IPS DF 4.7 (cell line): ENCODE results near the gene EMP3.
"Not testable (repeated sequence)": the region's sequence is repeated elsewhere in the genome, so short reads cannot be mapped to it uniquely, and the experiment has no call there.

Experiments
- DNase-seq: peaks from one replicate; pipeline ENCODE4 v3.0.0-alpha.2; 2013; ENCODE audit warnings: low spot score; ENCODE audit errors: extremely low read depth

The EMP3 gene

DNA sequence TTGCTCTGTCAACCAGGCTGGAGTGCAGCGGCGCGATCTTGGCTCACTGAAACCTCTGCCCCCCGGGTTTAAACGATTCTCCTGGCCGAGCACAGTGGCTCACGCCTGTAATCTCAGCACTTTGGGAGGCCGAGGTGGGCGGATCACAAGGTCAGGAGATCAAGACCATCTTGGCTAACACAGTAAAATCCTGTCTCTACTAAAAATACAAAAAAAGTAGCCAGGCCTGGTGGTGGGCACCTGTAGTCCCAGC lies 7.7 kb upstream of the EMP3 start:
- not testable (repeated sequence) for DNase-seq

DNA sequence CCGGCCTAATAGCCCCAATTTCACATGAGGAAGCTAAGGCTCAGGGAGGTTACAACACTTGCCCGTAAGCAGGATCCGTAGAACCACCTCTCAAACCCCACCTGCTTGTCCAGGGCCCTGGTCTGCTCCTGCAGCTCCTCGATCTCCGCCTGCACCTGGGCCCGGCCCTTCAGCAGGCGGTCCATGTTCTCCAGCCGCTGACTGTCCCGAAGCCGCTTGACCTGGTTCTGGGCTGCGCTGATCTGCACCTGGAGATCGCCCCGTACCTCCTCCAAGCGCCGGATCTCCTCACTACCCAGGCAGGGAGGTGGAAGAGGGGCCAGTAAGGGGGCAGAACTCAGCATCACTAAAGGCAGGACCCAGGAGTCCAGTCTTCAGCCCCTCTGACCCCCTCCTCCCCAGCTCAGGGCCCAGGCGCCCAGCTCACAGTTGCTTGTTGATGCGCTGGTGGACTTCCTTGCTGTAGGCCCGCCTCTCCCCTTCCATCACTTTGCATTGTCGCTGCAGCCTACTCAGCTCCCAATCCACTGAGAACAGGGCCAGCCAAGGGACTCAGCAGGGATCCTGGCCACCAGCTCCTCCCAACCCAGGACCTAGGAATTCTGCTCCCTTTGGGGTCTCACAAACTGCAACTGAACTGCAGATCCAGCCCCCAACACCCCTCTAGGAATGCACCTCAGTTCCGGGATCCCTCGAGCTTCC lies 6.9 kb upstream of the EMP3 start:
- no peak for DNase-seq

DNA sequence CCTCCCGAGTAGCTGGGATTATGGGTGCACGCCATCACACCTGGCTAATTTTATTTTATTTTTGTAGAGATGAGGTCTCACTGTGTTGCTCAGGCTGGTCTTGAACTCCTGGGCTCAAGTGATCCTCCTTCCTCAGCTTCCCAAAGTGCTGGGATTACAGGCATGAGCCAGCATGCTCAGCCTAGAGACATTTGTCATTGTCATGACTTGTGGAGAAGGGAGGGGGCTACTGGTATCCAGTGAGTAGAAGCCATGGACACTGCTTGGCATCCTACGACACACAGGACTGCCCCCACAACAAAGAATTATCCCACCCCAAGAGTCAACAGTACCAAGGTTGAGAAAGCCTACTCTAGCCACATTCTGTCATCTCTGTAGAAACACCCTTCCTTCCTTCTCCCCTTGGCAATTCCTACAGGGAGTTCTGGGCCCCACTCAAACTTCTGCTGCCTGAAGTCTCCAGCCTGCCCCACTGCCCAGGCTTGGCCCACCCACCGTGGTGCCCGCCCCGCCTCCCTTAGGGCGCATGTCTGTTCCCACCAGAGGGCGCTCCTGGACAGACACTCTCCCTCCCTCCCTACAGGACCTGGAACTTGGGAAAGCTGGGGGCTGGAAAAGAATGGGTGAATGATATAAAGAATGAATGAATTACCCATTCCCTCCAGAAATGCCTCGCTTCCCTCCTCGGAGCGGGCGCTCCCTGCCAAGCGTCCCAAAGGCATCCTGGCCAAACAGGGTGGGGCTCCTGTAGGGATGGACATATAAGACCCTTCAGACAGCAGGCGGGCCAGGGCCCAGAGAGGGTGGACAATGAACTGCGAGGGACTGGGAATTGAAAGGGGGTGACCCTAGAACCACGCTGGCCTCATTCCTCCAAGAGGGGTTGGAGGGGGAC lies 5.5 kb upstream of the EMP3 start:
- DNase-seq = no peak

DNA sequence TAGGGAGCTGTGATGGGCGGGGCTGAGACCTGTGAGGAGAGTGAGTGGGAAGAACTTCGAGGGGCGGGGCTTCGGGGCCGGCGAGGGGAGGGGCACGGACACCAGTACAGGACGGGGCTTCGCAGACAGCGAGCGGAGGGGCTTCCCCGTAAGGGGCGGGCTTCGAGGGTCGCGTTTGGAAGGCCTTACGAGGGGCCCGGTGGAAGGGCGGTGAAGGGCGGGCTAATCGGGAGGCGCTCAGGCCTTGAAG lies 4.1 kb upstream of the EMP3 start:
- DNase-seq = no peak

DNA sequence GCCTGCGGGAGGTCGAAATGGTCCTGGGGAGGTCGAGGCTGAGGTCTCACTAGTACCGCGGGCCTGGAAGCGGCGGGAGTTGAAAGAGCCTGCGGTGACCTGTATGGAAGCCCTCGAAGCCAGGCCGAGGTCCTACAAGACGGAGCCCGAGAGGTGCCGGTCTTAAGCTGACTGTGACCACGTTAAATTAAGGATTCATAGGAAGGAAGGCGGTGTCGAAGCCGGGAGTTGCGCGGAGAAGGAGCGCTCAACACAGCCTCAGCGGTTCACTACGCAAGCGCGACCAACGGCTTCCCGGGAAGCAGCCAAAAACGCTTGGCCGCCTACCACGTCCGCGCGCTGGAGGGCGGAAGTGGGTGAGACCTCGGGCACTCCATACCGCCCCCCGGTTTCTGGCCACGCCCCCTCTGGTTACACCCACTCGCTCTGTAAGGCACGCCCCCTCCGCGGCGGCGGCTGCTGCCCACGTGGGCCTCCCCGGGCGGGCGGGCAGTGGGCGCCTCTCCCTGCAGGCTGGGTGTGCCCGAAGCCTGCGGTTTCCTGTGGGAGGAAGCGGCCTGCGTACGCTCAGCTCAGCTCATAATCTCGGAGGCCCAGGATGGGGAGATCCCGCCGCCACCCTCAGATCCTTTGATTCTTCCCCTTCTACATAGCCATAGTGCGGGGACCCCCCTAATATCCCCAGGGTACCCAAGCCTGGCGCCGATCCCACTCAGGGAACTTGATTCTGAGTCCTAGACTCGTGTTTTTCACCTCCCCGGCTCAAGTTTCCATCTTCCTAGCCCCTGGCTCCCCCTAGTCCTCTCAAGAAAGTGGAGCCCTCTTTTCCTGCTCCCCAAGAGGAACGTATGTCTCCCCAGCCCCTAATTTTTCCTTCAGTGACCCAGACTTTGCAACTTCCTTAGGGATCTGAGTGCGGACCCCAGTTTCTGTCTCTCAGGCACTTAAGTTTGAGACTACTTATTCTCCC lies 3.4 kb upstream of the EMP3 start:
- no peak for DNase-seq

DNA sequence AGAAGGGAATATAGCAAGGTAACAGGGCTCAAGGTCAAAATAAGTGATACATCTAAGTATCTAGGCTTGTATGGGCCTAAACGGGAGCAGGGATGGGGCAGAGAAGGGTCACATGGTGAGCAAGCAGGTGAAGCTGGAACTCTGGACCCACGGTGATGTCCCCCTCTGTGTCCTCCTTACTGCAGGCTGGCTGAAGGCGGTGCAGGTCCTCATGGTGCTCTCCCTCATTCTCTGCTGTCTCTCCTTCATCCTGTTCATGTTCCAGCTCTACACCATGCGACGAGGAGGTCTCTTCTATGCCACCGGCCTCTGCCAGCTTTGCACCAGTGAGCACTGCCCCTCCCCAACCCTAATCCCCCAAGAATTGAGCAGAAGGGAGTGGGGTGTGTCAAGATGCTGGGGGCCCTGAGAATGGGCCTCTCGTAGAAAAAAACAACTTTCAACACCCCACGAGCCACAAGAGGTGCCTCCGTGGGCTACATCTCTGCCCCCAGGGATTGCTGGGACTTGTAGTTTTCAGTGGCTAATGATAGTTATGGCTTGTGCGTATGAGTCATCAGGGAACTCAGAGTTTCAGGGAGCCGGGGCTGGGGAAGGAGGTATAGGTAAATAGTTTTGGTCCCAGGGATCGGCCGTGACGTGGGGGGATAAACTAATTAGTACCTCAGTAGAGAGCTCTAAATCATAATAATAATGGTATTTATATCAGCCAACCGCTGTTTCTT lies 4.0 kb downstream of the EMP3 start:
- no peak for DNase-seq

DNA sequence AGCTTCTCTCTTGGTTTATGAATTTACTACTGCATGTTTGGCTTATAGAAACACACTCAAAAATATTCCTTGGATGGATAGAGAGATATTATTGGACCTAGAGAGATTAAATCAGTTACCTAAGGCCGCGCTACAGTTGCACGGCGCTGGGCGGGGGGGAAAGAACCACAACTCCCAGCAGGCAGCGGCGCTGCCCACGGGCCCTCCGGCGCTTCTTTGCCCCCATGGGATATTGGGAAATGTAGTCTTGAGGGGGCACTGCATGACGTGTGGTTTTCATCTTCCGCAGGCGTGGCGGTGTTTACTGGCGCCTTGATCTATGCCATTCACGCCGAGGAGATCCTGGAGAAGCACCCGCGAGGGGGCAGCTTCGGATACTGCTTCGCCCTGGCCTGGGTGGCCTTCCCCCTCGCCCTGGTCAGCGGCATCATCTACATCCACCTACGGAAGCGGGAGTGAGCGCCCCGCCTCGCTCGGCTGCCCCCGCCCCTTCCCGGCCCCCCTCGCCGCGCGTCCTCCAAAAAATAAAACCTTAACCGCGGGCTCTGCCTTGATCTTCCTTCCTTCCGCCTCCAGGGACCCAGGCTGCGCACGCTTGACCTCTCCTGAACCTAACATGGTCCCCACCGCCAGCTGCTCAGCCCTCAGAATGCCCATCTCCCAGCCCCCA lies 4.8 kb downstream of the EMP3 start:
- no peak for DNase-seq

DNA sequence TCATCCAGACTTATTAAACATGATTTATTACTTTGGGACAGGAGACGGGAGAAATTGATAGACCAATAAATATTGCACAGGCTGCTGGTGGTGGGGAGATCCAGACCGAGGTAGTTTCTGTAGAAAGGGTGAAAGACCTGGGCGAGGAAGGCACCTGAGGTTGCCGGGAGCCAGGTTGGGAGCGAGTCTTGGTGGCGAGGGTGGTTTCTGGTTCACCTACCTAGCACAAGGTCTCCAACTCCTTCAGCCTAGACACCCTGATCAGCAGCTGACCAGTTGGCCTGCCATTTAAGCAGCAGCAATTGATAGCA lies 7.0 kb downstream of the EMP3 start:
- DNase-seq = no peak

DNA sequence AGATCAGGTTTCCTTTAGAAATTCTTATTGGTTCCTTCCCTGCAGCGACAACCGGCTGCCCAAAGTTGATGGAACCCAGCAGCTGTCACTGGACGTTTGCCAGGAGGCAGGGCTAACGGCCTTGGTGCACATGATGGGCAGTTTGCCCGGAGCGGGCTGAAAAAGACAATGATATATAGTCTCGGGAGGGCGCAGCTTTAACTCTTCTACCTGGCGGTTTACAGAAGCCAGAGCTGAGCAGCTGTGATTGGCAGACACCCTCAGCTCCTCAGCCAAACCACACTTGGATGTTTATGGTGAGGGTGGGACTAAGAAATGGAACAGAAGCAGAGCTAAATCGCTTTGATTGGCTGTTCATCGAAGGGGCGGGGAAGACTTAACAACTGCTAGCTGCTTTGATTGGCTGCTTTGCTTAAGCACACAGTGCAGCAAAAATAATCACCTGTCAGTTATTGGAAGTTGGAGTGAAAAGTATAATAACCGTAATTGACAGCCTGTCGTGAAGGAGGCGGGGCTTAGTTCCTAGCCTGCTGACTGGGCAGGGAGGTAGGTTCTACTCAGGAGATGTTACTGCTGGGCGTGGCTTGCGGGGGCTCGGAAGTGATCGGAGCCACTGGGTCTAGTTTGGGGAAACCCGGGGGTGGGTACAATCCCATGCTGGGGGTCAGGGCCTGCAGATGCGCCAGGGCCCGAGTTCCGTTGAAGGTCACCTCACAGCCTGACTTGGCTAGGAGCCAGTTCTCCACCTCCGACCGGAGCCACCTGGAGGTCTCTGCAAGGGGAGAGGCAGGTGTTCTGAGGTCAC lies 7.5 kb downstream of the EMP3 start:
- DNase-seq = no peak

DNA sequence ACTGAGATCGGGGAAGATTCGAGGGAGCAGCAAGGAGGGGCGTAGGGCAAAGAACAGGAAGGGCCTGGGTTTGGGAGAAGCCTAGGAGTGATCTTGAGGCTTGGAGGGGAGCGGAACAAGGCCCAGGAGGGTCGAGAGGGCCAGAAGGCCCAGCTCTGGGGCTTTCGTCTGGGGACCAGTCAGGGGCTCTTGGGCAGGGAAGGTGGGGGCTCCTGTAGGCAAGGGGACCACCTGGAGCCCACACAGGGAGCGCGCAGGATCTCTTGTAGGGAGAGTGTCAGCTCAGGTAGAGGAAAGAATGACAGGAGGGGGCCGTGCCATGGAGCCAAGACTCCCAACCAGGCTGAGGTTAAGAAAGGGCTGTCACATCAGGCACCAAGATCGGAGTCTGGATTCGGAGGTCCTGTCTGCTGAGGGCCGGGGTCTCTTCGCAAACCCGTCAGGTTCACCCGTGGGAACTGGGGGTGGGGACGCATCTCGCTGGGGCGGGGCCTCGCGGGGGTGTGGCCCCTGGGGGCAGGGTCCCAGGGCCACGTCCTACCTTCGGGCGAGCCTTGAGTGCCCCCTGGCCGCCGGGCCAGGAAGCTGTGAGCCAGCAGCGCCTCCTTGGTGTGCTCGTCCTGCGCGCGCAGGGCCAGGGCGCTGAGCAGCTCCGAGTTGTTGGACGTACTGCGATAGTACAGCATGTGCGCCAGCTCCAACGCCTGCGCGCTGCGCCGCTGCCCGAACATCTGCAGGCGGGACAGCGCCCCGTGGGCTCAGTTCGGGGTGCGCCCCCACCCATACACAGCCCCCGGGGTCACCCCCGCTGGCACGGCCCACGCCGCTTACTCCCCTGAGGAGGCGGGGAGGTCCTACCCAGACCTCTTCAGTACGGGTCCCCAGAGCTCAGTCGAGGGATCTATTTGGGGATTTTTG lies 8.4 kb downstream of the EMP3 start:
- DNase-seq = no peak

DNA sequence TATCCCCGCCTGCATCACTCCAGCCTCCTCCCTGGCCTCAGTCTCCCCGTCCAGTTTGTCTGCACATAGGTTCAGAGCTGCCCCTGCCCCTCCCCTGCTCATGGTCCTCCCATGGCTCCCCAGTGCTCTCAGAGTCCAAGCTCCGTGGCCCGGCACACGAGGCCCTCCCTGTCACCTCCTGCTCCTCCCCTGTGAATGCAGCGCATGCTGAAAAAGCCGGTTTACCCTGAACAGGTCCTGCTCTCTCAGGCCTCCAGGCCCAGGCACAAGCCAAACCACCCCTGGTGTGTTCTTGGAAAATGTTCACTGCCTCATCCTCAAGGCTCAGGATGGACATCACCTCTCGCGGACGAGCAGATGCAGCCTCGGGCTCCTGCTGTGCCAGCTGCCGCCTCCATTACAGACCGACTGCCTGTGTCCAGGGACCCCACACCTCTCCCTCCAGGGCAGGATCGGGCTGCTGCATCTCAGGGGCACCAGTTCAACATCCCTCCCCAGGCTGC lies 13.0 kb downstream of the EMP3 start:
- no peak for DNase-seq

DNA sequence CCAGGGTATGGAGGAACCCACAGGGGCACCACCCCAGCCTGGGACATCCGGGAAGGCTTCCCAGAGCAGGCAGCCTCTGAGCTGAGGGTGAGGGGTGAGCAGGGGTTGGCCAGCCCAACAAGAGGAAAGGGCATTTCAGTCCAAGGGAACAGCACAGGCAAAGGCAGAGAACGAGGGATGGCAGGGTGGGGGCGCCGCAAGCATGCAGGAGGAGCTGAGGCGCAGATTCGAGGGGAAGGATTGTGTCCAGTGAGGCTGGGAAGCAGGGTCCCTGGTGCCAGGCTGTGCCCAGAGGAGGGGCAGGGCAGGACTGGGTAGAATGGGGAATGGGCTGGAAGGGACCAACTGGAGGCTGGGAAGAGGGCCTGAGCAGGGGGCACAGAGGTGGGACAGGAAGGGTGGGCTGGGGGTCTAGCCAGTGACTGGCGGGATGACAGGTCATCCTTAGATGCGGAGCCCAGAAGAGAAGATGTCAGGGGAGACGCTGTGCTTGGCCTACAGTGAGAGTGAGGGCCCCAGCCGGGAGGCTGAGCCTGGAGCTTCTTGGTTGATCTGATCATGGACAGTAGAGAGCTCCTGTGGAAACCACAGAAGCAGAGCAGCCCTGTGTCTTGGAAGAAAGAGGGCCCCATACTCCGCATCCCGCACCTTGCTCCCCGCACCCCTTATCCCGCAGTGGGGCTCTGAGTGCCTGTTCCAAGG lies 13.6 kb downstream of the EMP3 start:
- no peak for DNase-seq

DNA sequence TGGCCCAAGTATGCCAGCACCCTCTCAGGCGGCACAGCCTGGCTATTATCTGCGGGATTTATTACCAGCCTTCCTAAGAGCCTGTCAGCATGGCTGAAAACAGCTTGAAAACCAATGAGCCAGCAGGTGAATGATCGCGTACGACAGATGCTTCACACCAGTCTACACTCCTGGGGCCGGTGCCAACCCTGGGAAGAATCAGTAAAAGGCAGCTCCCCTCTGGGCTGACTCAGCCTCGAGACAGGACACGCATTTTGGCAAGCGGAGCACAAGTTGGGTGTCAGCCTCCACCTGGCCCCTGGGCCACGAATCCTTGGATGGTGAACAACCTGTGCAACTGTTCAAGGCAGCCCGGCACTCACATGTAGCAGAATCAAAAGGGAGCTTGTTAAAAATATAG lies 15.6 kb downstream of the EMP3 start:
- no peak for DNase-seq

DNA sequence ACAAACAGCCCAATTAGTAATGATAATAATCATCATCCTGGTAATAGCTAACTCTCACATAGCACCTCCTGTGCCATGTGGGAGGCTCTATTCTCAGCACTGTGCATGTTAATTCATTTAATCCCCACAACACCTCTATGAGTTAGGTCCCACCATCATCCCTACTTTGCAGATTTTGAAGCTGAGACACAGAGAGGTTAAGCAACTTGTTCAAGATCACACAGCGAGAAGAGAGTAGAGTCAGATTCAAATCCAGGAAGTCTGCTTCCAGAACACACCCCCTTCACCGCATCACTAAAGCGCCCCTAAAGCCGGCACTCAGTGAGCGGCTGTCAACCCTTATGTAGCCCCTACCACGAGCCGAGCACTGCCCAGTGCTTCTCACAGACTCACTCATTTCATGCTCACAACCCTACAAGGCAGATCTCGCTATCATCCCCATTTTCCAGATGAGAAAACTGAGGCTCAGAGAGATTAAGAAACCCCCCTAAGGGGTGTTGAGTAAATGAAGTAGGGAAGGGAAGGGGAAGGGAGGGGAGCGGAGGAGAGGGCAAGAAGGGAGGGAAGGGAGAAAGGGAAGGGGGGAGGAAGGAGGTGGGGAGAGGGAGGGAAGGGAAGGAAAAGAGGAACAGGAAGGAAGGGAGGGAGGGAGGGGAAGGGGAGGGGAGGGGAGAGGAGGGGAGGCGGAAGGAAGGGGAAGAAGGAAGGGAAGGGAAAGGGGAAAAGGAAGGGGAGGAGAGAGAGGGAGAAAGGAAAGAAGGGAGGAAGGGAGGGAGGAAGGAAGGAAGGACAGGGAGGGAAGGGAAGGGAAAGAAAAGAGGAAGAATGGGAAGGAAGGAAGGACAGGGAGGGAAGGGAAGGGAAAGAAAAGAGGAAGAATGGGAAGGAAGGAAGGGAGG lies 16.4 kb downstream of the EMP3 start:
- DNase-seq = no peak

DNA sequence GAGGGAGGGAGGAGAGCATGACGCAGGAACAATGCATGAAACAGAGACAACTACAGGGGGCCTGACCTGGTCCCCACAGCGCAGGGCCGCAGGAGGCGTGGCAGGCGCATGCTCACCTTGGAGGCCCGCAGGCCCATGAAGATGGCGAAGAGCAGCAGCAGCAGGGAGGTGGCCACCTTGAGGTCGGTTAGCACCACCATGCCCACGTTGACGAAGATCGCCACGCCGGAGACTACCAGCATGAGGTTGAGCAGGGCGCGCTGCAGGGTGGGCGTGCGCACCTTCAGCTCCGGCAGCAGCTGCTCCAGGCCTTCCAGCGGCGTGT lies 17.0 kb downstream of the EMP3 start:
- no peak for DNase-seq

DNA sequence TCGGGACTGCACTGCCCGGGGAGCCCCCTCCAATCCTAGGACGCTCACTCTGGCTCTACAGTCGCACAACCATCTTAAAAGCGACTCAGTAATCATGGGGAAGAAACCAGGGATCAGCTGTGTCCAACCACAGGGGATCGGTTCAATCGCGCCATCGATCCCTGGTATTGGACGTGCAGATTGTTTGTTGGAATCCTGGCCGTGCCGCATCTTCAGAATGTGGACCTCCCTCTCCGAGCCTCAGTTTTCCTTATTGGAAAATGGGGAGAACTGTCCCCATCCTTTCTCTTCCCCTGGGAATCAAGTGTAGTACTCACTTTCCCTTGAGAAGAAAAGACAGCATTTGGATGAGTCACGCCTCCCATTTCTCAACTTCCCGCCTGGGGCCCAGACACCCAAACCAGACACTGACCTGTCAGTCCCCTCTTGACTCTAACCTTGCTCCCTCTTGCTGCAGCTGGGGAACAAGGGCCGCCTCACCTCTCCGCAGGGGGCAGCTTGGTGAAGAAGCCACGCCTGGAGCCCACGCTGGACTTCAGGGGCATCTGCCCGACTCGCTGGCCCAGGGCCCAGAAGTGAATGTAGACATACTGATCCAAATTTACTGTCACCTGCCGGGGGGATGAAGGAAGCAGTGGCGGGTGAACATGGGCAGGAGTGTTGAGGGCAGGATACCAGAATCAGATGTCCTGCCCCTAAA lies 17.6 kb downstream of the EMP3 start:
- no peak for DNase-seq

DNA sequence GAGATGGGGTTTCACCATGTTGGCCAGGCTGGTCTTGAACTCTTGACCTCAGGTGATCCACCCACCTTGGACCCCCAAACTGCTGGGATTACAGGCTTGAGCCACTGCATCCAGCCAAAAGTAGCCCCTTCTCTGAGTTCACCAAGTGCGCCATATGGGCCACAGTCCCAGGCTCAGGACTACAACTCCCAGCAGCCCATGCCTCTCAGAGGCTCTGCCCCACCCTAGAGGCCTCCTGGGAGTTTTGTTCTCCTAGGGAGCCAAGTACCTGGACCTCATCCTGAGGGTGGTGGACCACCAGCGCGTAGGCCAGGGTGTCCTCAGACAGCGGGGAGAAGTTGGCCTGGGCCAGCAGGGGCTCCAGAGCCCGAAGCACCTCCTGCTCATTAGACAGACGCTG lies 19.5 kb downstream of the EMP3 start:
- DNase-seq = no peak
